ENCODE results near the gene VARS1.
"Not testable (repeated sequence)": the region's sequence is repeated elsewhere in the genome, so short reads cannot be mapped to it uniquely, and the experiment has no call there.

GRCh38 chr6:31817133-31817928 is 21.8 kb upstream of the VARS1 start:
- not testable (repeated sequence) for TF ChIP-seq EZH2phosphoT487 (IDR thresholded peaks at IDR 0.05; ENCODE audit: insufficient read depth, low read depth); EZH2 (IDR thresholded peaks at IDR 0.05; ENCODE audit: insufficient read depth, poor library complexity, severe bottlenecking)
